ENCODE data around the gene MID1. TPM values are rescaled to one million over a fixed set of nuclear protein-coding genes. Genes with fewer than 3 reads are reported as not detected.

The MID1 gene
- total RNA-seq, 1 donor from 2014 or later, result 9.4 TPM

- Histone ChIP-seq H3K27ac (replicated peaks) (no peak overlapping the region), H3K4me3 (no peak overlapping the region), H3K4me1 (peaks cover 16% of the 10 kb centered on the region), H3K27me3 (ENCODE audit: low read depth) (no peaks in the 10 kb centered on the region), H3K9me3 (replicated peaks) (no peaks in the 10 kb centered on the region), H3K36me3 (no peaks in the 10 kb centered on the region)
- DNase-seq, result no peak
- TF ChIP-seq, protein P1, sequence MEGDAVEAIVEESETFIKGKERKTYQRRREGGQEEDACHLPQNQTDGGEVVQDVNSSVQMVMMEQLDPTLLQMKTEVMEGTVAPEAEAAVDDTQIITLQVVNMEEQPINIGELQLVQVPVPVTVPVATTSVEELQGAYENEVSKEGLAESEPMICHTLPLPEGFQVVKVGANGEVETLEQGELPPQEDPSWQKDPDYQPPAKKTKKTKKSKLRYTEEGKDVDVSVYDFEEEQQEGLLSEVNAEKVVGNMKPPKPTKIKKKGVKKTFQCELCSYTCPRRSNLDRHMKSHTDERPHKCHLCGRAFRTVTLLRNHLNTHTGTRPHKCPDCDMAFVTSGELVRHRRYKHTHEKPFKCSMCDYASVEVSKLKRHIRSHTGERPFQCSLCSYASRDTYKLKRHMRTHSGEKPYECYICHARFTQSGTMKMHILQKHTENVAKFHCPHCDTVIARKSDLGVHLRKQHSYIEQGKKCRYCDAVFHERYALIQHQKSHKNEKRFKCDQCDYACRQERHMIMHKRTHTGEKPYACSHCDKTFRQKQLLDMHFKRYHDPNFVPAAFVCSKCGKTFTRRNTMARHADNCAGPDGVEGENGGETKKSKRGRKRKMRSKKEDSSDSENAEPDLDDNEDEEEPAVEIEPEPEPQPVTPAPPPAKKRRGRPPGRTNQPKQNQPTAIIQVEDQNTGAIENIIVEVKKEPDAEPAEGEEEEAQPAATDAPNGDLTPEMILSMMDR (IDR thresholded peaks at IDR 0.05; ENCODE audit: borderline replicate concordance), result no peak
- intact Hi-C loops (cut with micrococcal nuclease), result no loop called here
These were observed 100.6 kb downstream of the MID1 start for GRCh38 chrX:10519761-10520160.

GRCh38 chrX:10519278-10519677, 101.1 kb downstream of the MID1 start:
- TF ChIP-seq, protein P1 (IDR thresholded peaks at IDR 0.05; ENCODE audit: borderline replicate concordance), result no peak
- Histone ChIP-seq H3K4me1 (peaks cover 21% of the 10 kb centered on the region), H3K36me3 (no peaks in the 10 kb centered on the region), H3K4me3 (no peak overlapping the region), H3K27ac (replicated peaks) (no peak overlapping the region), H3K9me3 (replicated peaks) (no peaks in the 10 kb centered on the region), H3K27me3 (ENCODE audit: low read depth) (no peaks in the 10 kb centered on the region)
- intact Hi-C loops (cut with micrococcal nuclease), result no loop called here
- no peak for DNase-seq

DNA sequence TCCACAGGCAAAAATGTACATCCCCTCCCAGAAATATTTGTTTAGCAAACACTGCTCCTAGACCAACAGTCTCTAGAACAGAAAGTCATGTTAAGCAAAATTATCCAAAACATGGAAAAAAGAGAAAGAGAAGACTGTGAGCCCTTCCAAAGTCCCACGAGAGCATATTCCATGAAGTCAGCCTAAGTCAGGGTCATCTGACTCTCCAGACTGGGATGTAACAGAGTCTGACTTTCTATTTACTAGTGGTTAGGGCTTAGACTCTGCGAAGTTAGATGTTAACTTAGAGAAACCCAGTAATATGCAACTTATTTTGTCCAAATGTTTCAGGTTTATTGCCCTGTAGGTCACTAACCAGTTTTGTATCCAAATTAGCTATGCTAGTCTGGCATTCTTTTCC, 102.3 kb downstream of the MID1 start:
- intact Hi-C loops (cut with micrococcal nuclease), result no loop called here
- Histone ChIP-seq H3K9me3 (replicated peaks) (no peaks in the 10 kb centered on the region), H3K27ac (replicated peaks) (peak overlapping the region; percentile 42), H3K4me3 (no peak overlapping the region), H3K36me3 (no peaks in the 10 kb centered on the region), H3K4me1 (peaks cover 21% of the 10 kb centered on the region), H3K27me3 (ENCODE audit: low read depth) (no peaks in the 10 kb centered on the region)
- TF ChIP-seq, protein P1 (IDR thresholded peaks at IDR 0.05; ENCODE audit: borderline replicate concordance), result no peak
- no peak for DNase-seq

DNA sequence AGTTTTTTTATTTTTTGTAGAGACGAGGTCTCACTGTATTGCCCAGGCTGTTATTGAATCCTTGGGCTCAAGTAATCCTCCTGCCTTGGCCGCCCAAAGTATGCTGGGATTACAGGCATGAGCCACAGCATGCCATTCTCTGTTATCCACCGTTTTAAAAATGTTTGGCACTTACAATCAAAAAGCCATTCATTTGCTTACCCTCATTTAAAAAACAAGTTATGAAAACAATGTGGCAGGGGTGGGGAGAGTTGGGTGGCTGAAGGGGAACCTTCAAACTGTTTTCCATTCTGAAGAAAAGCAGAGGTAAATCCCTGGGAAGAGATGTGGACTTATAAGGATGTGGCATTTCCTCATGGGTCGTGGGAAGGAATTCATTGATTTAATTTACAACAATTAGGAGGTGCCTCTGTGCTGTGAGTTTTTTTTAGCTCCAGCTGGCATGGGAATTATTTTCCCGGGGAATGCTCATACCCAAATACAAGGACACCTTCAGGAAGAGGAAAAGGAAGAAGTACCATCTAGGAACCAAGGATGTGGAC, 103.5 kb downstream of the MID1 start:
- Histone ChIP-seq H3K27me3 (ENCODE audit: low read depth) (no peaks in the 10 kb centered on the region), H3K4me1 (peaks cover 21% of the 10 kb centered on the region), H3K27ac (replicated peaks) (peak overlapping the region; percentile 42), H3K4me3 (no peak overlapping the region), H3K9me3 (replicated peaks) (no peaks in the 10 kb centered on the region), H3K36me3 (no peaks in the 10 kb centered on the region)
- TF ChIP-seq, protein P1 (IDR thresholded peaks at IDR 0.05; ENCODE audit: borderline replicate concordance), result no peak
- DNase-seq, result no peak
- intact Hi-C loops (cut with micrococcal nuclease), result no loop called here

- H3K27ac ChIP-seq (replicated peaks), result peak overlapping the region; percentile 48
These were observed 105.5 kb downstream of the MID1 start for GRCh38 chrX:10514891-10515290.

More at GRCh38 chrX:10514891-10515290, 105.5 kb downstream of the MID1 start:
- Histone ChIP-seq H3K27me3 (ENCODE audit: low read depth) (no peaks in the 10 kb centered on the region), H3K4me1 (peaks cover 21% of the 10 kb centered on the region), H3K9me3 (replicated peaks) (no peaks in the 10 kb centered on the region), H3K36me3 (no peaks in the 10 kb centered on the region), H3K4me3 (no peak overlapping the region)
- TF ChIP-seq, protein P1 (IDR thresholded peaks at IDR 0.05; ENCODE audit: borderline replicate concordance), result no peak
- DNase-seq, result no peak
- intact Hi-C loops (cut with micrococcal nuclease), result no loop called here

All from left ventricle myocardium inferior (tissue), 1 donor.